ENCODE data around the gene GIT2.

GIT2 gene

GRCh38 chr12:109968801-109969200, 27.4 kb downstream of the GIT2 start:
- DNase-seq, result no peak

- no peak for DNase-seq
Measured at GRCh38 chr12:109968032-109968420, 28.1 kb downstream of the GIT2 start.

- no peak for DNase-seq
Measured at GRCh38 chr12:109967383-109968031, 28.7 kb downstream of the GIT2 start.

DNA sequence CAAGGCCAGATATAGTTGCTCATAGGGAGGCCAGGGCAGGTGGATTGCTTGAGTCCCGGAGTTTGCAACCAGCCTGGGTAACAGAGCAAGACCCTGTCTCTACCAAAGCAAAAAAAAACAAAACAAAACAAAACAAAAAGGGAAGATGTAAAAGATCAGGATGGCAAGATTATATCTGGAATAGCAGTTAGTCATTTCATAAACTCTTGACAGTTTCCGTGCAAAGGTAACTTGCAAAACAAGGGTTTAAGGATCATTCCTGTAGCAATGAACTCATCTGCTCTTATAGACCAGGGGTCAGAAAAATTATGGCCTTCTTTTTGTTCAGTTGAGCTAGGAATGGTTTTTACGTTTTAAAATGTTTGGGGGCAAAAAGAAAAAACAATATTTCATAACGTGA, 29.6 kb downstream of the GIT2 start:
- DNase-seq, result no peak

- DNase-seq, result no peak
Measured at GRCh38 chr12:109963743-109964429, 32.3 kb downstream of the GIT2 start.

DNA sequence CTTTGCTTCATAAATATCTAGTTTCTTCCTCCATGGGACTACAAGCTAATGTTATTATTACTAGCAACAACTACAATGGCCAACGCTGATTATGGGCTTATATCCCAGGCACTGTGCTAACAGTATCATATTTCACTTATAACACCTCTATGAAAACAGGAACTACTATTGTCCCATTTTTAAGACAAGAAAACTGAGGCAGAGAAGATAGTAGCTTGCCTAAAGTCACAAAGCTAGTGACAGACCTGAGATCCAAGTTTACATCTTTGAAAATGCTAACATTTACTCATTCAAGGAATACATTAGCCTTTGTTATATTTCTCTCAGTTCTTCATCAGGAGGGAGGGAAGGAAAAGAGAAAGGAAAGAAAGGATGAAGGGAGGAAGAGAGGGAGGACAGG, 32.8 kb downstream of the GIT2 start:
- no peak for DNase-seq

DNA sequence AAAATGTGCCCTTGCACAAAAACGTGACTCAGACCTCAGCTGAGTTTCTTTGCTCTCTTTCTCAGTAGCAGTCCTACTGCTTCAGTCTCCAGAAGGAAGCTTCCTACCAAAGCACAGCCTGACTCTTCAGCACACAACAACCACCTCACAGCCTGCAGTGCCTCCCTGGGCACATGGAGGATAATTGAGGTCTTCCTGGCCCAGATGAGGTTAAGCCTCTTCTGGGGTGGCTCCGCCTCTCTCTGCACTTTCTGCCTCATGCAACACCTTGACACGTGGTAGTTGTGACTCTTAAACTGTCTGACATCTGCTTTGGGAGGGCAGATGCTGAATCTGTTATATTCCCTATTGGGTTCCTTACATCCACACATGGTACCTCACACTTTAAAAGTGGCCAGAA, 33.8 kb downstream of the GIT2 start:
- no peak for DNase-seq

GRCh38 chr12:109961612-109962011, 34.6 kb downstream of the GIT2 start:
- no peak for DNase-seq

DNA sequence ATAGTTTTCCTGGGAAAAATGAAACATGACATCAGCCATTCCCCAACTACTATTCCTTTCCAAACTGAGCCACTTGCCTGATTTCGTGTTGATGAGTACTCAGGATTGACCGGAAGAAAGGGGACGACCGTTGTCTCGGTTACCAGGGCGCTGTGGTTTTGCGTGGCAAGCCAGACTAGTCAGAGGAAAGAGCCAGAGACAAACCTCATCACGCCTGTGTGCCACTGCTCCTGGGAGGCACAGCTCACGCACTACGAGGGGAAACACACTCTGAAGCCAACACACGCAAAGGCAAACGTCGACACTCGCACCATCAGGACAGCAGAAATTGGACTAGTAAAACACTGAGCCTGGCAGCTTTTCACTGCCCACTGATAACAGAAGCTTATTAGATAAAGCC, 35.0 kb downstream of the GIT2 start:
- DNase-seq, result no peak

DNA sequence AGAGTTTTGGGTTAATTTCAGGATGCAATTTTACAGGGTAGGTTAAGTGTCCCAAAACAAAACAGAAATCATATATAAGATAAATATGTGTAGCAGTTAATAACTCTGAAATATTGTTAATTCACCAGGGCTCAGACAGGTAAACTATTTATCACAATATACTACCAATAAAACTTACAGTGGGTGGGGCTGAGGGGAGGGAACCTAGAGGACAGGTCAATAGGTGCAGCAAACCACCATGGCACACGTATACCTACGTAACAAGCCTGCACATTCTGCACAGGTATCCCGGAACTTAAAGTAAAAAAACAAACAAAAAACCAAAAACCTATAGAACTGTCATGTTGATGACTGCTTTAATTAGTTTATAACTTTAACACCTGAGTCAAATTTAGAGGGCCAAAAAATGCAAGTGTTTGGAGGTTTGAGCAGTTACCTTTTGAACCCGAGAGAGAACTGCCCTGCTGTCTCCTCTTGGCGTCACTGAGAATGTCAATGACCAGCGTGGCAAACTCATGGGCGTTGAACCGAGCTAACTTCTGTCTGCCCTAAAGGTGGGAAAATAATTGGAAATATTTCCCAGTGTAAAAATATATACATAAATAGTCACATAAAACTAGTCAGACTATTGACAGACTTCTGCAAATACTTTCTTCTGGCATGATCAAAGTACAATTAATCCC, 36.6 kb downstream of the GIT2 start:
- no peak for DNase-seq

- no peak for DNase-seq
Measured at GRCh38 chr12:109958374-109958773, 37.8 kb downstream of the GIT2 start.

DNA sequence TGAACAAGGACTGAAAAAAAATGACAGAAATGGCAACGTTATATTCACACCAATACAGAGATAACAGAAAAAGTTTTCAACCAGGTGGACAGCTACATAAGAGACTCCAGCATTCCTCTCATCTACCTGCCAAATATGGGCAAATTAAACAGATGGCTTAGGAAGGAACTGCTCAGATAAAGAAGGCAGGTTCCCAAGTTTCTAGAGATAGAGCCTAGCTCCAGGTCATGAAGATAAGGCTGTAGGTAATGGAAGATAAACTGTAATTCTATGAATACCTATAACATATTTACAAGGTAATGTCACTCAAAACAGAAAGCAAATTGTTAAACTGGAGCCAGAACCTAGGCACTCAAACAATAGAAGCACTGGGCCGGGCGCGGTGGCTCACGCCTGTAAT, 42.5 kb downstream of the GIT2 start:
- DNase-seq, result no peak

- no peak for DNase-seq
Measured at GRCh38 chr12:109952873-109953272, 43.3 kb downstream of the GIT2 start.

DNA sequence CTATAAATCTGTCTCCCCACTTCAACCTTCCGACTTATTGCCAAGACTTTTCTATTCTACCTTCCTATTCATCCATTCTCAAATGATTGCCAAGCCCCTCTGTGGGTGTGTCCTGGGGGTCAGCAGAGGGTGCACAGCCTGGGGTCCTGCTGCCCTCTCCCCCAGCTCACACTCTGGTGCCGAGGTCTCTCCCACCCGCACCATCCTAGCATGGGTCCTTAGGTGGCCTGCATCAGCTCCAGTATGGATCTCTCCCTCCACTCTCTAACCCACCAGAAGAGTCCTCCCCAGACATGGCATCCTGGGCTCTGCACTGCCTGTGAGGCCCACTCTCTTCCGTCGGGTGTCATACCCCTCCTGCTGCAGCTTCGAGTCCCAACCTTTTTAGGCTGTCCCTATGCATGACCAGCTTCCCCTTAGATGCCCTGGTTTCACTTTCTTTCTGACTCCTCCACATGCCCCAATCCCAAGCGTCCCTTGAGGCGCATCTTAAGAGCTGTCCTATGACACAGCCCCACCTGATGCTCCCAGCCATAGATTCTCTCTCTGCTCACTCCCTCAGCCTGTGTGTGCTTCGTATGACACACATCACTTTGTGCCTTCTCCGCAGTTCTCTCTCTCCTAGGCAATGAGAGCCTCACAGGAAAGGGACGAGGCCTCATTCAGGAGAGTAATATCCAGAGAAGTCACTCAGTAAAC, 43.9 kb downstream of the GIT2 start:
- DNase-seq, result no peak

DNA sequence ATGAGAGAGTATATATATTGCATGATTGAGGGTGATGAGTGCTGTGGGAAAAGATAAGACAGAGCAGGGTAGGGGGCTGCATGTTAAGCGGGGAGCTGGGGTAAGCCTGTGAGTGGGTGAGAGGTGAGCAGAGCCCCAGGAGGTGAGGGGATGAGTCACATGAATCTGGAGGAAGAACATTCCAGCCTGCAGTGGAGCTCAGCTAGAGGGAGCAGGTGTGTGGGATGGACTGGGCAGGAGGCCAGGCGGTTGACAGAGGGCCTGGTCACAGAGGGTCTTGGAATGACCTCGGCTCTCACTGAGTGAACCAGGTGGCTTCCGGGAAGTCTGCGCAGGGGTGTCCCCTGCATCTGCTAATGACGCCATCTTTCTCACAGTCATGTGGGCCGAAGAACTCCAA, 44.4 kb downstream of the GIT2 start:
- peak; percentile 3 for DNase-seq

GRCh38 chr12:109951136-109951535, 45.0 kb downstream of the GIT2 start:
- DNase-seq, result no peak

GRCh38 chr12:109950625-109951024, 45.5 kb downstream of the GIT2 start:
- no peak for DNase-seq

- no peak for DNase-seq
Measured at GRCh38 chr12:109949089-109949488, 47.1 kb downstream of the GIT2 start.

DNA sequence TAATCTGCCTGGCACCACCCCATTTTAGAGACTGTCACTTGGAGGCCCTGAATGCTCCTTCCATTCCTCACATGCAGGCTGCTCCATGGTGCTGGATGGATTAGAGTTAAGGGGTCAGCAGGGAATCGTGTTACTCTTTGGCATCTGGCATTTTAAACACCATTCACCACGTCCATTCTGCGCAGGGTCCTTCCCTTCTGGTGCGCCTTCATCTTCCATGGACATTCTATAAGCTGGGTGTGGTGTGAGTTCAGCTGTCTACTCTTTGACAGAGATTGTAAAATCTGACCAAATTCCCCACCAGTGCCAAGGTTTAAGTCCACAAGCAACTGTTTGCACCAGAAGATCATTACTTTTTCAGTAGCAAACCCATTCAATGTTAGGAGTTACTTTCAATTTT, 47.8 kb downstream of the GIT2 start:
- no peak for DNase-seq

GRCh38 chr12:109947521-109947920, 48.6 kb downstream of the GIT2 start:
- no peak for DNase-seq

- no peak for DNase-seq
Measured at GRCh38 chr12:109946913-109947312, 49.3 kb downstream of the GIT2 start.

- no peak for DNase-seq
Measured at GRCh38 chr12:109946505-109946904, 49.7 kb downstream of the GIT2 start.

DNA sequence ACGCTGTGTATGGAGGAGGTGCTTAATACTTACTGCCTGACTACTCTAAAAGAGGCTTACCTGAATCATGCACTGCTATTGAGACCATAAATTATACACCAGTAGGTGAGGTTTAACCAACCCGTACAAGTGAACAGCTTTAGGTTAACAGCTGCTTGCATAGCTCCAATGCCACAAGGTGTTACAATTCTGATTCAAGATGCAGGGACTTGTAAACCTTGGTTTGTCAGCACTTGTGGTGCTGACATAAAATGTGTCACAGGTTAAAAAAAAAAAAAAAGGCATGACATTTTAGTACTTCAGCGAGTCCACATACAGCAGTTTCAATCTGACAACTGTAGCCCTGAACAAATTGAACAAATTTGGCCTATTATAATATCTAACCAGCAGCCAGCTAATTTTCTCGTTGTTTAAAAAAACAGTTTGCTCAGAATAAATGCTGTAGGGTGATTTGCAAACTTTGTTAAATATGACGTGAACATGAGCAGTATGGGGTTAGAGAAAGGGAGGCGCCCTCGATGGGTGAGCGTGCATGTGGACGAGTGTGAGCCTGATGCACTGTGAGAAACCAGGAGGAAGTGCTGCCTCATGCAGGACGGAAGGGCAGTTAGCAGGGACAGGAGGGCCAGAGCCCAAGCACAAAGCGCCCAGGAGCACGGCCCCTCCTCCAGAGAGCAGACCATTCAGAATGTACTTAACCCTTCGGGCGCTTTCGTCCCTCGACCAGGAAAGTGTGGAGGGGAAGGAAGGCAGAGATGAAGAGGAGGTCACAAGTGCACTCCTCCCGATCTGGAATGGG, 51.4 kb downstream of the GIT2 start:
- no peak for DNase-seq
